Ectodermal cell (in vitro differentiated cells): Measurements from ENCODE around the gene LRG1.
"Not testable (repeated sequence)": the region's sequence is repeated elsewhere in the genome, so short reads cannot be mapped to it uniquely, and the experiment has no call there.

Experiments used
- H3K27ac ChIP-seq: 2 replicates; pipeline ENCODE4 v1.7.0; 2013; ENCODE audit warnings: mild to moderate bottlenecking, low read depth, low read length; ENCODE audit not compliant: insufficient read depth, poor library complexity, severe bottlenecking
- H3K27me3 ChIP-seq: 2 replicates; pipeline ENCODE4 v1.7.0; 2013; ENCODE audit warnings: mild to moderate bottlenecking, low read length; ENCODE audit not compliant: insufficient read depth, control insufficient read depth, poor library complexity, severe bottlenecking
- H3K36me3 ChIP-seq: one replicate; pipeline ENCODE4 v1.7.0; 2013; ENCODE audit warnings: low read length; ENCODE audit not compliant: control insufficient read depth, insufficient read depth
- H3K4me1 ChIP-seq: one replicate; pipeline ENCODE4 v1.7.0; 2013; ENCODE audit warnings: low read length; ENCODE audit not compliant: control insufficient read depth, insufficient read depth
- H3K4me3 ChIP-seq: 2 replicates; pipeline ENCODE4 v1.7.0; 2013; ENCODE audit warnings: low read depth, low read length, control low read depth; ENCODE audit not compliant: insufficient read depth
- H3K9me3 ChIP-seq: 2 replicates; pipeline ENCODE4 v1.7.0; 2013; ENCODE audit warnings: mild to moderate bottlenecking, low read length, moderate library complexity; ENCODE audit not compliant: control insufficient read depth
- WGBS, 2 experiments: methylation state at CpG; one replicate each; pipeline ENCODE4 v1.1.7; 2013; ENCODE audit warnings: missing lambda C conversion rate in 2 of 2; 5-methylcytosine and 5-hydroxymethylcytosine counted together

Gene LRG1

GRCh38 chr19:4537953-4538600 is 1.8 kb downstream of the LRG1 start:
- H3K9me3 ChIP-seq, result no peaks in the 10 kb centered on the region
- no peak overlapping the region for H3K4me3 ChIP-seq
- H3K27ac ChIP-seq, result no peak overlapping the region
- peaks cover 17% of the 10 kb centered on the region for H3K27me3 ChIP-seq
- no peaks in the 10 kb centered on the region for H3K4me1 ChIP-seq
- H3K36me3 ChIP-seq, result no peaks in the 10 kb centered on the region
- WGBS, 2 experiments, result 88 to 90% methylated on average over 27 of the region's 27 CpGs

GRCh38 chr19:4536798-4537197 is 3.0 kb downstream of the LRG1 start:
- H3K36me3 ChIP-seq, result no peaks in the 10 kb centered on the region
- no peaks in the 10 kb centered on the region for H3K9me3 ChIP-seq
- H3K4me3 ChIP-seq, result no peak overlapping the region
- H3K27me3 ChIP-seq, result peaks cover 18% of the 10 kb centered on the region
- H3K27ac ChIP-seq, result no peak overlapping the region
- 83 to 88% methylated on average over 5 of the region's 5 CpGs for WGBS, 2 experiments
- H3K4me1 ChIP-seq, result no peaks in the 10 kb centered on the region

- Histone ChIP-seq H3K36me3 (no peaks in the 10 kb centered on the region), H3K4me1 (no peaks in the 10 kb centered on the region), H3K9me3 (no peaks in the 10 kb centered on the region), H3K4me3 (peak within 1 kb of the TSS; percentile 20), H3K27ac (no peak within 1 kb of the TSS), H3K27me3 (peaks cover 20% of the 10 kb centered on the region)
- WGBS, 2 experiments, result 12% methylated on average over 49 of the region's 49 CpGs
Measured at GRCh38 chr19:4534836-4535658, 4.8 kb downstream of the LRG1 start, which contains the start of gene PLIN5. Gene PLIN5, minus strand, starts transcription at chr19:4535224. Its CDS starts 1,150 bp downstream, at chr19:4534074.

GRCh38 chr19:4533835-4534424 is 5.9 kb downstream of the LRG1 start:
- no peaks in the 10 kb centered on the region for H3K36me3 ChIP-seq
- no peaks in the 10 kb centered on the region for H3K4me1 ChIP-seq
- H3K9me3 ChIP-seq, result no peaks in the 10 kb centered on the region
- 83 to 85% methylated on average over 9 of the region's 9 CpGs for WGBS, 2 experiments
- peaks cover 20% of the 10 kb centered on the region for H3K27me3 ChIP-seq
- no peak overlapping the region for H3K4me3 ChIP-seq
- H3K27ac ChIP-seq, result no peak overlapping the region

GRCh38 chr19:4533334-4533733 is 6.5 kb downstream of the LRG1 start:
- Histone ChIP-seq H3K4me1 (no peaks in the 10 kb centered on the region), H3K4me3 (no peak overlapping the region), H3K27ac (no peak overlapping the region), H3K27me3 (peaks cover 20% of the 10 kb centered on the region), H3K9me3 (no peaks in the 10 kb centered on the region), H3K36me3 (no peaks in the 10 kb centered on the region)
- WGBS, 2 experiments, result 91 to 93% methylated on average over 9 of the region's 9 CpGs

GRCh38 chr19:4531562-4532165 is 8.2 kb downstream of the LRG1 start:
- Histone ChIP-seq H3K9me3 (no peaks in the 10 kb centered on the region), H3K27ac (no peak overlapping the region), H3K36me3 (no peaks in the 10 kb centered on the region), H3K4me3 (no peak overlapping the region), H3K27me3 (peaks cover 20% of the 10 kb centered on the region), H3K4me1 (no peaks in the 10 kb centered on the region)
- WGBS, 2 experiments, result 83 to 87% methylated on average over 28 of the region's 28 CpGs

GRCh38 chr19:4529924-4530522 is 9.8 kb downstream of the LRG1 start:
- H3K36me3 ChIP-seq, result no peaks in the 10 kb centered on the region
- no peak overlapping the region for H3K27ac ChIP-seq
- no peak overlapping the region for H3K4me3 ChIP-seq
- 86 to 87% methylated on average over 14 of the region's 14 CpGs for whole genome bisulfite sequencing, 2 experiments
- no peaks in the 10 kb centered on the region for H3K9me3 ChIP-seq
- H3K4me1 ChIP-seq, result no peaks in the 10 kb centered on the region
- peaks cover 20% of the 10 kb centered on the region for H3K27me3 ChIP-seq

GRCh38 chr19:4528843-4529242 is 11.0 kb downstream of the LRG1 start:
- WGBS, 2 experiments, result 89 to 92% methylated on average over 15 of the region's 15 CpGs
- no peaks in the 10 kb centered on the region for H3K4me1 ChIP-seq
- peaks cover 8% of the 10 kb centered on the region for H3K27me3 ChIP-seq
- no peaks in the 10 kb centered on the region for H3K36me3 ChIP-seq
- no peak overlapping the region for H3K27ac ChIP-seq
- no peak overlapping the region for H3K4me3 ChIP-seq
- no peaks in the 10 kb centered on the region for H3K9me3 ChIP-seq

GRCh38 chr19:4527377-4527776 is 12.5 kb downstream of the LRG1 start:
- WGBS, 2 experiments, result 93 to 94% methylated on average over 8 of the region's 8 CpGs
- H3K4me1 ChIP-seq, H3K27me3 ChIP-seq, H3K9me3 ChIP-seq, H3K4me3 ChIP-seq, H3K36me3 ChIP-seq, H3K27ac ChIP-seq: not testable (repeated sequence)
